Epithelial cell of proximal tubule (primary cell): ENCODE results near the gene ZNF205. TPM values are rescaled to one million over a fixed set of nuclear protein-coding genes. Genes with fewer than 3 reads are reported as not detected.
A peak's percentile ranks its signal among the peaks of the same experiment; 100 is the strongest.

Experiments
- DNase-seq: peaks from one replicate; pipeline ENCODE4 v3.0.0-alpha.2; 2011; ENCODE audit warnings: low read depth
- H3K4me3 ChIP-seq: 2 replicates; pipeline ENCODE4 v1.5.1; 2011; ENCODE audit warnings: low read depth, mild to moderate bottlenecking, low read length
- total RNA-seq: library from RNA; depleted of rRNA; stranded (reverse); fragments of >200 nt; gene quantifications from 2 replicates; pipeline ENCODE4 v1.2.3, GENCODE V29; 2015
- TF ChIP-seq, protein P1 (sequence below): conservative IDR thresholded peaks from 2 replicates; pipeline ENCODE4 v1.5.1; 2012; ENCODE audit warnings: low read depth, mild to moderate bottlenecking, low read length

ZNF205 gene
- total RNA-seq, 1 donor from 2014 or later = 15.8 TPM

DNA sequence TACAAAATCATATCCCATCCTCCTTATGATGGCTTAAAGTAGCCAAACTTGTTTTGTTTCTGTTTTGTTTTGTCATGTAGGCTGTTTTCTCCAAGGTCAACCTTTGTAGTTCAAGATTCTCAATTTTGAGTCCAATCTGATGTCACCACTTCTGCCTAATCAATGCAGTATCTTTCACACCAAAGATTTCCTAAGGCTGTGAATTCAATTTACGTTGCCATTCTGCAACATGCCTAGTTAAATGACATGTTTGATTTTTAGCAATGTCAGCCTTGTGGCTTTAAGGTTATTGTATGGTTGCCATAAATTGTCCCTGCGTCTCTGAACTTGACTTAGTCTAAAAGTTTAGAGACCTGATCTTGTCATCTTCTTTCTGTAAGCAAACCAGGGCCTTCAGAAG is 42.8 kb downstream of the ZNF205 start:
- TF ChIP-seq, protein P1, sequence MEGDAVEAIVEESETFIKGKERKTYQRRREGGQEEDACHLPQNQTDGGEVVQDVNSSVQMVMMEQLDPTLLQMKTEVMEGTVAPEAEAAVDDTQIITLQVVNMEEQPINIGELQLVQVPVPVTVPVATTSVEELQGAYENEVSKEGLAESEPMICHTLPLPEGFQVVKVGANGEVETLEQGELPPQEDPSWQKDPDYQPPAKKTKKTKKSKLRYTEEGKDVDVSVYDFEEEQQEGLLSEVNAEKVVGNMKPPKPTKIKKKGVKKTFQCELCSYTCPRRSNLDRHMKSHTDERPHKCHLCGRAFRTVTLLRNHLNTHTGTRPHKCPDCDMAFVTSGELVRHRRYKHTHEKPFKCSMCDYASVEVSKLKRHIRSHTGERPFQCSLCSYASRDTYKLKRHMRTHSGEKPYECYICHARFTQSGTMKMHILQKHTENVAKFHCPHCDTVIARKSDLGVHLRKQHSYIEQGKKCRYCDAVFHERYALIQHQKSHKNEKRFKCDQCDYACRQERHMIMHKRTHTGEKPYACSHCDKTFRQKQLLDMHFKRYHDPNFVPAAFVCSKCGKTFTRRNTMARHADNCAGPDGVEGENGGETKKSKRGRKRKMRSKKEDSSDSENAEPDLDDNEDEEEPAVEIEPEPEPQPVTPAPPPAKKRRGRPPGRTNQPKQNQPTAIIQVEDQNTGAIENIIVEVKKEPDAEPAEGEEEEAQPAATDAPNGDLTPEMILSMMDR = no peak
- no peak for DNase-seq

DNA sequence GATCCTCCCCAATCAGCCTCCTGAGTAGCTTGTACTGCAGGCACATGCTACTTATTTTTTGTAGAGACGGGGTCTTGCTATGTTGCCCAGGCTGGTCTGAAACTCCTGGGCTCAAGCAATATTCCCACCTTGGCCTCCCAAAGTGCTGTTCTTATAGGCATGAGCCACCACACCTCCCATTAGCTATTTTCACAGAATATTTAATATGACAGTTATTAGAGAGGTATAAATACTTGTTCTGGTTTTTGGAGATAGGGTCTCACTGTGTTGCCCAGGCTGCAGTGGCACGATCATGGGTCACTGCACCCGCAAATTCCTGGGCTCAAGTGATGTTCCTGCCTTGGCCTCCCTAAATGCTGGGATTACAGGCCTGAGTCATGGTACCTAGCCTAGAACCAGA is 43.6 kb downstream of the ZNF205 start:
- no peak overlapping the region for H3K4me3 ChIP-seq
- no peak for DNase-seq
- TF ChIP-seq, protein P1 = no peak

More for the DNA sequence above, 42.8 kb downstream of the ZNF205 start:
- no peak overlapping the region for H3K4me3 ChIP-seq

- TF ChIP-seq, protein P1 = no peak
- peak; percentile 63 for DNase-seq
- H3K4me3 ChIP-seq = peak overlapping the region; percentile 83
Measured at GRCh38 chr16:3157229-3158025, 45.0 kb downstream of the ZNF205 start.

DNA sequence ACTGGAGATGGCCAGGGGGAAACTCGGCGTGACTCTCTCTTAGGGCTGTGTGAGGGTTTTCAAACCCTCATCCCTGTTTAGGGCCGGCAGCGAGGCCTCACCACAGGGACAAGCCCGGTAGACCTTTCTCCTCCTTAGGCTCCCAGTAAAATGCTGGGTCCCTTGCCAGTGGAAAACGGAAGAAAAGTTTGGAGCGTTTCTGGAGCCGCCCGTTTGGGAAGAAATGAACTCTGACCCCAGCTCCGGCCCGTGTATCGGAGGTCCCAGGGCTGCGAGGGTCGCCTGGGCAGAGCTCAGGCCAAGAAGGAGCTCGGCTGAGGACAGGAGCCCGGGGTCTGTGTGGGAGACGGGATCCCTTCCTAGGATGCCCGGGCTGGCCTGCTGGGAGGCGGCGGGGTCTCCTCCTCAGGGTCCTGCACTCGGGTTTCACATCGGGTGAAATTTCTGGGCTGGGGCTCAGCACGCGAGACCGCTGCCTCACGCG is 45.7 kb downstream of the ZNF205 start:
- no peak for DNase-seq
- TF ChIP-seq, protein P1 = no peak
- peak overlapping the region; percentile 83 for H3K4me3 ChIP-seq

DNA sequence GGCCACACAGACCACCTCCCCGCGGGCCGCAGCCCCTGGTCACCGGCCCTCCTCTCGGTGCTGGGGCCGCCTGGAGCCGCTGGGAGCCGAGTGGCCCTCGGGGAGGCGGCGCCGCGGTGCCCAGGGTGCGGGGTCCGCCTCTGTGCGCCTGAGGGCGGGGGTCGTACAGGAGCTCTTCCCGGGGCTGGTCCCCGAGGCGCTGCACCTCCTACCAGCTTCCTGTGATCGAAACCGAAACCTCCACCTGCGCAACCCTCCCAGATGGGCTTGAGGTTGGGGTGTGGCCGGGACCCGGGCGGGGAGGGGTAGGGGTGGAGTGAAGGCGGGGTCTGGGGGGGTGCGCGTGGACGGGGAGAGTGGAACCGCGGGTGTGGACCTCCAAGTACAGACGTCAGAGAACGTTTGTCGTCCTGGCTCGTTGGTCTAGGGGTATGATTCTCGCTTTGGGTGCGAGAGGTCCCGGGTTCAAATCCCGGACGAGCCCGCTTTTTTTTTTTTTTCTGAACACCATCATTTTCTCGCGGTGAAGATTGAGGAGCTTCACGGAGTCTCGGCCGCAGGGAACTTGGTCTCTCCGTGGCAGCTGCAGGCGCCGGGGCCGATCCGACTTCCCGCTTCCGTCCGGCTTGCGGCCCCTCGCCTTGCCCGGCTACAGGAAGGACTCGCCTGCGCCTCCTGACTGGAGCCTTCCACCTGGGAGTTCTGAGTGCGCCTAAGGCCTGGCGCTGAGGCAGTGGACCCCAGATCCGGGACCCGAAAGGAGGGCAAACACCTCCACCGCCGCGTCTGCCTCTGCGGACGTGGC is 46.3 kb downstream of the ZNF205 start:
- no peak for DNase-seq
- H3K4me3 ChIP-seq = peak overlapping the region; percentile 83
- TF ChIP-seq, protein P1 = no peak

DNA sequence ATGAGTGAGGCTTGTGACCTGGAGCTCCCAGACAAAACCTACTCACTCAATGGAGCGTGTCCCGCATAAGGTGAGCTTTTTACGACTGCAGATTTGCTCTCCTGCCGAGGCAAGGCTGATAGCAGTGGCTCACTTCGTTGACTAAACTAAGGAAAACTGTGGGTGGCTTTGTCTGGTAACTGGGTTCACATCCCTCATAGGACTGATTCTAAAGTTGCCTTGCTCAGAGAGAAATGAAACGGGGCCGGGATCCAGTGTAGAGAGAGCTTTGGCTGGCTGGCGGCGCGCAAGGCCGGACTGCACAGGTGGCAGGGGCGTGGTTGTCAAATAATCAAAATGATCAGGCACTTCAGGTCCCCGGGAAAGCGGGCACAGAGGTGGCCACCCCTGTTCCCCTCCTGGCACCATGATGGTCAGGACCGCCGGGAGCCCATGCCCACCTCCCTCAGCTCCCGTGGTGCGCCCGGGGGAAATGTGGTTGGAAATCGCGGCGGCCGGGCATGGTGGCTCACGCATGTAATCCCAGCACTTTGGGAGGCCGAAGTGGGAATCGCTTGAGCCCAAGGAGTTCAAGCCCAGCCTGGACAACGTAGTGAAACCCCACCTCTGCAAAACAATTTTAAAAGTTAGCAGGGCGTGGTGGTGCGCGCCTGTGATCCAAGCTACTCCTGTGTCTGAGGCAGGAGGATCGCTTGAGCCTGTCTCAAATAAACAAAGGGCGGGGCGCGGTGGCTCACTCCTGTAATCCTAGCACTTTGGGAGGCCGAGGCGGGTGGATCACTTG is 49.0 kb downstream of the ZNF205 start:
- TF ChIP-seq, protein P1 = no peak
- no peak overlapping the region for H3K4me3 ChIP-seq
- no peak for DNase-seq
